DOHH2 (cell line): ENCODE results near the gene ACSL5.

Experiments
- EZH2phosphoT487 ChIP-seq: fragments of 200-600 bp; sonication (generic); IDR thresholded peaks from 2 replicates; pipeline ENCODE4 v1.6.1; 2017; ENCODE audit warnings: borderline replicate concordance, mild to moderate bottlenecking, antibody characterized with exemption, low read length, moderate library complexity, mixed read lengths
- TF ChIP-seq, protein P1 (sequence below): fragments of 200-600 bp; sonication (generic); IDR thresholded peaks from one replicate; pipeline ENCODE4 v1.5.1; 2014; ENCODE audit warnings: antibody characterized with exemption, mild to moderate bottlenecking, low read depth, low read length; ENCODE audit not compliant: poor library complexity, severe bottlenecking

- TF ChIP-seq, protein P1, sequence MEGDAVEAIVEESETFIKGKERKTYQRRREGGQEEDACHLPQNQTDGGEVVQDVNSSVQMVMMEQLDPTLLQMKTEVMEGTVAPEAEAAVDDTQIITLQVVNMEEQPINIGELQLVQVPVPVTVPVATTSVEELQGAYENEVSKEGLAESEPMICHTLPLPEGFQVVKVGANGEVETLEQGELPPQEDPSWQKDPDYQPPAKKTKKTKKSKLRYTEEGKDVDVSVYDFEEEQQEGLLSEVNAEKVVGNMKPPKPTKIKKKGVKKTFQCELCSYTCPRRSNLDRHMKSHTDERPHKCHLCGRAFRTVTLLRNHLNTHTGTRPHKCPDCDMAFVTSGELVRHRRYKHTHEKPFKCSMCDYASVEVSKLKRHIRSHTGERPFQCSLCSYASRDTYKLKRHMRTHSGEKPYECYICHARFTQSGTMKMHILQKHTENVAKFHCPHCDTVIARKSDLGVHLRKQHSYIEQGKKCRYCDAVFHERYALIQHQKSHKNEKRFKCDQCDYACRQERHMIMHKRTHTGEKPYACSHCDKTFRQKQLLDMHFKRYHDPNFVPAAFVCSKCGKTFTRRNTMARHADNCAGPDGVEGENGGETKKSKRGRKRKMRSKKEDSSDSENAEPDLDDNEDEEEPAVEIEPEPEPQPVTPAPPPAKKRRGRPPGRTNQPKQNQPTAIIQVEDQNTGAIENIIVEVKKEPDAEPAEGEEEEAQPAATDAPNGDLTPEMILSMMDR = no peak
- TF ChIP-seq EZH2phosphoT487 = no peak
Measured at GRCh38 chr10:112356686-112357085, 17.2 kb upstream of the ACSL5 start.
